Stimulated activated CD4-positive, alpha-beta T cell treated with anti-CD3 and anti-CD28 coated beads, Interleukin-4, amount 100 ng/mL, for 4 hours (primary cell): ENCODE measurements around the gene FIS1.
"Not testable (repeated sequence)": the region's sequence is repeated elsewhere in the genome, so short reads cannot be mapped to it uniquely, and the experiment has no call there.

Source experiments
- DNase-seq, 2 experiments: peaks; one replicate each; pipeline ENCODE4 v3.0.0-alpha.2; 2020

The FIS1 gene

GRCh38 chr7:101244375-101245146, at the start of gene FIS1:
Gene FIS1 (minus strand): TSS chr7:101245081. CDS start chr7:101245004, 77 bp downstream.
- peak; percentile 90 to 93 for DNase-seq

- no peak for DNase-seq
Observed at GRCh38 chr7:101294039-101294831, 49.4 kb upstream of the FIS1 start.

GRCh38 chr7:101293069-101294021, 48.5 kb upstream of the FIS1 start:
- not testable (repeated sequence) for DNase-seq

GRCh38 chr7:101292566-101292965, 47.7 kb upstream of the FIS1 start:
- not testable (repeated sequence) for DNase-seq

- peak; percentile 37 to 65 for DNase-seq
Observed at GRCh38 chr7:101290186-101291037, 45.5 kb upstream of the FIS1 start.

GRCh38 chr7:101289687-101290086, 44.8 kb upstream of the FIS1 start:
- not testable (repeated sequence) for DNase-seq

- DNase-seq, result no peak
Observed at GRCh38 chr7:101288439-101288838, 43.6 kb upstream of the FIS1 start.

- no peak for DNase-seq
Observed at GRCh38 chr7:101287032-101287431, 42.2 kb upstream of the FIS1 start.

GRCh38 chr7:101285880-101286279, 41.0 kb upstream of the FIS1 start:
- DNase-seq, result not testable (repeated sequence)

GRCh38 chr7:101285171-101285570, 40.3 kb upstream of the FIS1 start:
- DNase-seq, result no peak

- DNase-seq, result not testable (repeated sequence)
Observed at GRCh38 chr7:101280912-101281311, 36.0 kb upstream of the FIS1 start.

GRCh38 chr7:101278461-101279292, 33.8 kb upstream of the FIS1 start:
- DNase-seq, result no peak

GRCh38 chr7:101277155-101277554, 32.3 kb upstream of the FIS1 start:
- DNase-seq, result no peak

GRCh38 chr7:101273206-101273605, 28.3 kb upstream of the FIS1 start:
- DNase-seq, result no peak

GRCh38 chr7:101271021-101271420, 26.1 kb upstream of the FIS1 start:
- DNase-seq, result no peak

GRCh38 chr7:101269664-101270063, 24.8 kb upstream of the FIS1 start:
- DNase-seq, result no peak

- DNase-seq, result no peak
Observed at GRCh38 chr7:101265622-101266516, 21.0 kb upstream of the FIS1 start.

- not testable (repeated sequence) for DNase-seq
Observed at GRCh38 chr7:101264102-101264706, 19.3 kb upstream of the FIS1 start.

GRCh38 chr7:101258243-101258731, 13.4 kb upstream of the FIS1 start:
- no peak for DNase-seq
